Fibroblast of skin of scalp (primary cell): ENCODE results near the gene SPINK4.

ENCODE experiments used
- DNase-seq: peaks from one replicate; pipeline ENCODE4 v3.0.0-alpha.2; 2013

The SPINK4 gene

GRCh38 chr9:33293782-33294181 lies 53.8 kb downstream of the SPINK4 start:
- no peak for DNase-seq

- no peak for DNase-seq
Measured at GRCh38 chr9:33294670-33295432, 54.9 kb downstream of the SPINK4 start.

- no peak for DNase-seq
Measured at GRCh38 chr9:33295571-33295970, 55.6 kb downstream of the SPINK4 start.

- DNase-seq = no peak
Measured at GRCh38 chr9:33297432-33297831, 57.5 kb downstream of the SPINK4 start.
